Stimulated activated CD4-positive, alpha-beta T cell treated with anti-CD3 and anti-CD28 coated beads, Interleukin-15, amount 100 ng/mL, for 48 hours (primary cell): ENCODE data around the gene CNMD.

Experiments
- DNase-seq, 2 donors: peaks; one replicate each; pipeline ENCODE4 v3.0.0-alpha.2; 2020; ENCODE audit warnings: low read depth in 2 of 2

CNMD gene

GRCh38 chr13:52739468-52740071, at the start of gene CNMD:
CNMD (minus strand) TSS chr13:52739820; CDS start chr13:52739701, 119 bp downstream.
- DNase-seq: no peak

GRCh38 chr13:52788011-52788410, 48.4 kb upstream of the CNMD start:
- no peak for DNase-seq

- DNase-seq: no peak
Measured at GRCh38 chr13:52787235-52787634, 47.6 kb upstream of the CNMD start.

- DNase-seq: no peak
Measured at GRCh38 chr13:52786766-52787165, 47.1 kb upstream of the CNMD start.

GRCh38 chr13:52785739-52786138, 46.1 kb upstream of the CNMD start:
- DNase-seq: no peak

- no peak for DNase-seq
Measured at GRCh38 chr13:52784591-52785340, 45.1 kb upstream of the CNMD start.

- no peak for DNase-seq
Measured at GRCh38 chr13:52783943-52784342, 44.3 kb upstream of the CNMD start.

GRCh38 chr13:52782471-52783448, 43.1 kb upstream of the CNMD start:
- DNase-seq: no peak

- no peak for DNase-seq
Measured at GRCh38 chr13:52780611-52781010, 41.0 kb upstream of the CNMD start.

- DNase-seq: no peak
Measured at GRCh38 chr13:52780092-52780491, 40.5 kb upstream of the CNMD start.

GRCh38 chr13:52779103-52779502, 39.5 kb upstream of the CNMD start:
- DNase-seq: no peak

- no peak for DNase-seq
Measured at GRCh38 chr13:52776726-52777125, 37.1 kb upstream of the CNMD start.

GRCh38 chr13:52775511-52775910, 35.9 kb upstream of the CNMD start:
- DNase-seq: no peak

- no peak for DNase-seq
Measured at GRCh38 chr13:52767949-52768516, 28.4 kb upstream of the CNMD start.

- DNase-seq: no peak
Measured at GRCh38 chr13:52765611-52766390, 26.2 kb upstream of the CNMD start.

- no peak for DNase-seq
Measured at GRCh38 chr13:52760077-52760476, 20.5 kb upstream of the CNMD start.

GRCh38 chr13:52758114-52758513, 18.5 kb upstream of the CNMD start:
- no peak for DNase-seq

- DNase-seq: no peak
Measured at GRCh38 chr13:52751196-52751595, 11.6 kb upstream of the CNMD start.

GRCh38 chr13:52750713-52751112, 11.1 kb upstream of the CNMD start:
- no peak for DNase-seq

- no peak for DNase-seq
Measured at GRCh38 chr13:52749419-52749818, 9.8 kb upstream of the CNMD start.

GRCh38 chr13:52746141-52746540, 6.5 kb upstream of the CNMD start:
- no peak for DNase-seq
